ENCODE data around the gene TSKU.

The TSKU gene

GRCh38 chr11:76830639-76831327, 47.6 kb downstream of the TSKU start:
- no peak for DNase-seq

DNA sequence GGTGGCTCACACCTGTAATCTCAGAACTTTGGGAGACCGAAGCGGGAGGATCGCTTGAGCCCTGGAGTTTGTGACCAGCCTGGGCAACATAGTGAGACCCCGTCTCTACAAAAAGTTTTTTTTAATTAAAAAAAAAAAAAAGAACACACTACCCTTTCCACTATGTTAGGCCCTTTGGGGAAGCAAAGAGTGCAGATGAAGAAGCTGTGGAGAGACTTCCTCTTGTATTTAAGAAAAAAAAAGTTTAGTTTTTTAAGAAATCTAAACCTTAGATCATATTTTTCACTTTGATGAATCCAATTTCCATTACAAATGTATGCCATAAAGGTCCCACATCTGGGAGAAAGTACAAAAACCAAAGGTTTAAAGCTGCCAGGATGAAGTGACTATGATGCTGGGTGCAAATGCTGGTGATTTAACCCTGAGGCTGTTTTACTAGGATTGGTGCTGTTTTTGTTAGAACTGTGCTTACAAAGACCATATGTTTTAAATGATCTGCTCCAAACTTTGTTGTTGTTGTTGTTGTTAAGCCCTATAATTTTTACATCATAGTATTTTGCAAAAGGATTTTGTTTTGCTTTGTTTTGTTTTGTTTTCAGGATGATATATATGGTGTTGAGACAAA, 48.6 kb downstream of the TSKU start:
- no peak for DNase-seq

DNA sequence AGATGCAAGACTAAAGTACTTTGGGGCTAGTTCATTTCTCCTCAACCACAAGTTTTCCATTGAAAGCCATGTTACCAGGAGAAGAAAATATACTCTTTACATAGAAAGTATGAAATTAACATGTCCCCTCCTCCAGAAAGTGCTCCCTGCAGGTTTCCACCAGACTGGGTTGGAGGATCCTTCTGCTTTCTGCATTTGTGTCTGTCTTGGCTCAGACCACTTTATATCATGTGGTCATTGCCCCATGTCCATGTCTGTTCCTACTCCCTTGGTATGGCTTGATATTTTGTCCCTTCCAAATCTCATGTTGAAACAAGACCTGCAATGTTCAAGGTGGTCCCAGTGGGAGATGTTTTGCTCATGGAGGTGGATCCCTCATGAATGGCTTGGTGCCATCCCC, 49.2 kb downstream of the TSKU start:
- no peak for DNase-seq

GRCh38 chr11:76834151-76834550, 51.0 kb downstream of the TSKU start:
- DNase-seq: no peak

GRCh38 chr11:76835036-76835435, 51.9 kb downstream of the TSKU start:
- no peak for DNase-seq

DNA sequence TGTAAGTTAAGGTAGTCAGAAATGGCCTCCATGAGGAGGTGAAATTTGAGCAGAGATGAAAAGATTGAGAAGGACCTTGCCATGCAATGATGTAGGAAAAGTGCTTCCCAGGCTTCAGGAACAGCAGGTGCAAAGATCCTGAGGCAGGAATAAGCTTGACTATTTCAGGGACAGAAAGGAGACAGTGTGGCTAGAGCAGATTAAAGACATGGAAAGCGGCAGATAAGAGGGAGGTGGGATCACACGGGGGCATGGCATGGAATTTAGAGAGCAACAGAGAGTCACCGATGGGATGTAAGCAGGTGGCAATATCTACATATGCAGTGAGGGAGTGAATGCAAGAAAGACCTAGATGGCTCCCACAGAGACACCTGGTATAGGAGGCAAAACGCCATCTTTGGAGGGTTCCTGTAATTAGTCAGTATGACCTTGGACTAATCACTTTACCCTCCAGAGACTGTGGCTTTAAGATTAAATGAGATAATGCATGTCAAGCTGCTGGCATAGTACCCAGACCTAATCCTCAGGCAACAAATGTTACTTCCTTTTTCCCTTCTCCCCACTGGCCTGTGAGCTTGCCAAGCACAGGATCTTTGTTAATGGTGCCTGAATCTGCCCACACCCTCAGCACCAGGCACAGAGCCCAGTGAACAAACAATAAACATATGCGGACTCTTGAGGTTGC, 52.9 kb downstream of the TSKU start:
- no peak for DNase-seq

DNA sequence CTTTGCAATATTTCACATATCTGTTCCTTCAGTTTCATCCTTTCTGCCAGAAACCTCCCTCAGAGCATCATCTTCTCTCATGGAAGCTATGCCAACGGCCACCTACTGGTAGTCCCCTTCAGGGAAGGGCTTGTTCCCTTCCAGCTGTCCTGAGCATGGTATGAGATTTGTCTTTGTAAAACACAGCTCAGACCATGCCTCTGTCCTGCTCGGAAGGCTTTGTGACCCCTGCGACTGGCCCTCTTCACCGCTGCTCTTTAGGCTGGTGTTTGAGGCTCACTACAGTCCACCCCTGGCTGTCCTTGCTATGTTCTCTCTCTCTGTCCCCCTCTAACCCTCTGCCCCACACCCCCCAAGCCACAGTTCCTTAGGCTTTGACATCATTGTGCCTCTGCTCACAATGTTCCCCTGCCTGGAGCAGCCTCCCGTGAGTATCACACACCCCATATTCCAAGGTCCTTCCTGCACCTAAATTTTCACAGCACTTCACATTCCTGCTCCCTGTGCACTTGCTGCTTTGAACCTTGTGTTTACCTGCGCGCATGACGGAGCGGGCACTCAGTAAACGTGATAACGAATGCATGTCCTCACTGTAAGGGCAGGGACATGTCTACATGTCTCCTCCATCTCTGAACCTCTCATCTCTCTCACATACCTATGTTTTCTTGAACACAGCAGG, 53.6 kb downstream of the TSKU start:
- DNase-seq: no peak

- no peak for DNase-seq
These were observed 54.8 kb downstream of the TSKU start for GRCh38 chr11:76837696-76838677.

- DNase-seq: no peak
These were observed 55.5 kb downstream of the TSKU start for GRCh38 chr11:76838678-76839068.

GRCh38 chr11:76839311-76839710, 56.2 kb downstream of the TSKU start:
- DNase-seq: no peak

DNA sequence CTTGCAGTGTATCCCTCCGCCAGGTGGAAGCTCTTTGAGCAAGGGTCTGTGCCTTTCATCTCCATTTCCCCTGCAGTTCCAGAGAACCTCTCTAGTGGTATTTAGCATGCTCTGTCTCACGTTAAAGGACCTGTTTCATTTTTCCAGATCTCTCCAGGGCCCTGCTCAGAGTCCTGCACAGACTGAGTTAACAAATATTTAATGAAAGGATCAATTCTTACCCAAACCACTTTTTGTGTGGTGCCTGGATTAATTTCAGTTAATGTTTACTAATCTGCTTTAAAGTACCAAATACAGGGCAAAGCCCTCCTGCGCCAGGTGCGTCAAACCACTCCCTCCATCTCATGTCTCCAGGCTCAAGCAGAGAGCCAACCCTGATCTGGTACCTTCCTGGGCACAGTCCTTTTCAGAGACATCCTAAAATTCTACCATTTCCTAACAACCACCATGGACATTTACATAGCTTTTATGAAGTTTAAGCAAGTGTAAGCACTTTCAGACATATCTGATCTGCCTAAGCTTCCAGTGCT, 58.8 kb downstream of the TSKU start:
- no peak for DNase-seq

- no peak for DNase-seq
These were observed 60.8 kb downstream of the TSKU start for GRCh38 chr11:76843907-76844306.

DNA sequence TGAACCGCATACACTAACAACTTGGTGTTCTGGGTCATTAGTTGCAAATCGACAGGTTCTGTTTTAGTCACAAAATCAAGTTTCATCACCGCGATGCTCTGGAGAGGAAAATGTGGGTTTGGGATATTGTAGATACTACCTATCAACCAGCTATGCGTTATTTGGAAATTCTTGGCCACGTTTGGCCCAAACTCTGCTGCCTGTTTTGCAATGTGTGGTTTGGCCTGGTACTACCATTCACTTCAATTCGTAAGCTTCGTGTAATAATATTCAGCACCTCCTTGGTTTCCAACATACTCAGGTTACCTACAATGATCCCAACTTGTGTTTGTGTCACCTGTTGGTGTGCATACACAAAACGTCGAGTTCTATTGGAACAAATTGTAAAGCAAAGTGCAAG, 61.4 kb downstream of the TSKU start:
- no peak for DNase-seq

GRCh38 chr11:76845069-76845468, 61.9 kb downstream of the TSKU start:
- no peak for DNase-seq

DNA sequence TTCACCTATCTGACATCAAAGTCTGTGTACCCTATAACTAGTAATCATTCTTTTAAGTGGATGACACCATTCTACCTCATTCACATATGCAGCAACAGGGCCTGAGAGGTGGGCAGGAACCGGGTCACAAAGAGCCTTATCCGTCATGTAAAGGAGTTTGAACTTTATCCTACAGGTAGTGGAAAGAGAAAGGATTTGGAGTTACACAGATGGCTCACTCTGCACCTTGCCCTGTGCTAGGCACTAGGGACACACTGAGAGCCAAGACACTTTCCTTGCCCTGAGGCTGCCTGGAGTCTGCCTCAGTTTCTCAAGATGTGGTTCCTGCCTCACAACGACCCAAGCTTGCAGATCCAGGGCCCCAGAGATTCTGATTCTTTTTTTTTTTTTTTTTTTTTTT, 63.3 kb downstream of the TSKU start:
- no peak for DNase-seq
